Skeletal muscle tissue (tissue), 4 donors: ENCODE measurements around the gene IPO9. TPM values are rescaled to one million over a fixed set of nuclear protein-coding genes. Genes with fewer than 3 reads are reported as not detected.
"Not testable (repeated sequence)": the region's sequence is repeated elsewhere in the genome, so short reads cannot be mapped to it uniquely, and the experiment has no call there.

Source experiments
- H3K27ac ChIP-seq: one replicate; pipeline ENCODE4 v1.7.0; 2013; ENCODE audit warnings: mild to moderate bottlenecking, low read depth, low read length, inconsistent platforms
- H3K27me3 ChIP-seq, 3 donors: one replicate each; pipeline ENCODE4 v1.7.0; 2013; ENCODE audit warnings: low read length in 3 of 3; ENCODE audit not compliant: control insufficient read depth in 3 of 3, insufficient read depth in 3 of 3
- H3K36me3 ChIP-seq, 3 donors: one replicate each; pipeline ENCODE4 v1.7.0; 2013; ENCODE audit warnings: low read length in 3 of 3; ENCODE audit not compliant: control insufficient read depth in 3 of 3, insufficient read depth in 3 of 3
- H3K4me1 ChIP-seq, 3 donors: one replicate each; pipeline ENCODE4 v1.7.0; 2013; ENCODE audit warnings: low read length in 3 of 3, mild to moderate bottlenecking in 3 of 3; ENCODE audit not compliant: control insufficient read depth in 3 of 3, insufficient read depth in 3 of 3
- H3K4me3 ChIP-seq, 3 donors: one replicate each; pipeline ENCODE4 v1.7.0; 2013; ENCODE audit warnings: low read length in 3 of 3
- H3K9ac ChIP-seq, 3 donors: one replicate each; pipeline ENCODE4 v1.7.0; 2013; ENCODE audit warnings: low read length in 3 of 3, mild to moderate bottlenecking in 3 of 3, moderate library complexity in 2 of 3, low read depth in 1 of 3
- H3K9me3 ChIP-seq, 3 donors: one replicate each; pipeline ENCODE4 v1.7.0; 2013; ENCODE audit warnings: low read length in 3 of 3; ENCODE audit not compliant: control insufficient read depth in 3 of 3
- total RNA-seq: library from RNA; depleted of rRNA; stranded (reverse); fragments of >200 nt; gene quantifications from one replicate; pipeline ENCODE4 v1.2.3, GENCODE V29; 2014
- donor health status: Osteomylitis.

The IPO9 gene
- total RNA-seq, 1 donor from 2014 or later = 19.3 TPM

DNA sequence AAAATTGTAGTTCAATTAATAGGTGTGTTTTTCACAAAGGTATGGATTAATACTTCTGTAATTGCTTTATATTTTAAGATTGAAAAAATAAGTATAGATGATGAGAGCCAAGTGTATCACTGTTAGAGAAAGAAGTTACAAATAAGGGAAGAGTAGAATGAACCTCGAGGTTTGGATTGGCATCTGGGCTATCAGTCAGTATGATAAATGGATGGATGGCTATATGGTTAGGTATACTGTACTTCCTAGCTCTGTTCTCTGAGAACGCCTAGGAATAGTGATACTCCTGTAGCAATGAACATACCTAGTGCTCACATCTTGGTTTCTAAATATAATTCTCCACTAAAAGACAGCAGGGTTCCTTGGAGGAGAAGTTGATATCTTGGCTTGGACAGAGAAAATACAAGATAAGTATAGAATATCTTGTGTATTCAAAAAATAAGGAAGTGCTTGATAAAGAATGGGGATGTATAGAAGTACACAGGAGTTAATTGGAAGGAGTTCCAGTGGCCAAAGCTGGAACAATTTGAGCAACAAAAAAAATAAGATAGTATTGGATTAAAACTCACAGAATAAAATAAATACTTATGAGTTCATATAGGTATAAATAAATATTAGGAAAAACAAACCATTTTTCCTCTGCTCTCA lies 12.4 kb downstream of the IPO9 start:
- H3K36me3 ChIP-seq = peaks cover 0 to 5% (median 4%) of the 10 kb centered on the region in 3 donors
- H3K9me3 ChIP-seq = no peaks in the 10 kb centered on the region
- no peak overlapping the region for H3K9ac ChIP-seq
- H3K27me3 ChIP-seq = no peaks in the 10 kb centered on the region
- H3K4me1 ChIP-seq = peaks cover 3 to 14% (median 8%) of the 10 kb centered on the region in 3 donors
- no peak overlapping the region for H3K27ac ChIP-seq
- no peak overlapping the region for H3K4me3 ChIP-seq

- no peak overlapping the region for H3K27ac ChIP-seq
- peaks cover 7 to 20% (median 8%) of the 10 kb centered on the region in 3 donors for H3K4me1 ChIP-seq
- H3K9me3 ChIP-seq = no peaks in the 10 kb centered on the region
- H3K4me3 ChIP-seq = no peak overlapping the region
- H3K9ac ChIP-seq = no peak overlapping the region
- H3K36me3 ChIP-seq = peaks cover 0 to 5% (median 4%) of the 10 kb centered on the region in 3 donors
- no peaks in the 10 kb centered on the region for H3K27me3 ChIP-seq
Observed at GRCh38 chr1:201842472-201843027, 13.6 kb downstream of the IPO9 start.

DNA sequence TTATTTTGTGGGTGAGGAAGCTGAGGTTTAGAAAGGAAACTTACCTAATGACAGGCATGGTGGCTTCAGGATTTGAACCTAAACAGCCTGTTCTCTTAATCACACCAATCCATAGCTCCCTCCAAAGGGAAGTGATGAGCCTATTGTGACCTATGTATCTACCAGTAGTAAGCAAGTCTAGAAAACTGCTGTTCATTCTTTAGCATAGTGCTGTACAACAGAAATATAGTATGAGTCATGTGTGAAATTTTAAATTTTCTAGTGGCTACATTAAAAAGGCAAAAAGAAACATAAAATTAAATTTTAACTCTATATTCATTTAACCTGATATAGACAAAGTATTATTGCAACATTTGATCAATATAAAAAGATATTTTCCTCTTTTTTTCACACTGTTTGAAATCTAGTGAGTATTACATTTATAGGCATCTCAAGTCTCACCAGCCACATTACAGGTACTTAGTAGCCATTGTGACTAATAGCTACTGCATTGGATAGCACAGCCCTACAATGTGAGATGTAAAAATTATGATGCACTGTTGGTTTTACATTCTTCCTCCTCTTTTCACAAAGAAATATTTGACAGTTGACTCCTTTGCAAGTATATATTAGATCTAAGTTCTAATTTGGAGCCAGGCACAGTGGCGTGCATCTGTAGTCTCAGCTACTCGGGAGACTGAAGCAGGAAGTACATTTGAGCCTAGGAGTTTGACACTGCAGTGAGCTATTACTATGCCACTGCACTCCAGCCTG lies 16.6 kb downstream of the IPO9 start:
- no peak overlapping the region for H3K9ac ChIP-seq
- H3K4me3 ChIP-seq = no peak overlapping the region
- no peaks in the 10 kb centered on the region for H3K27me3 ChIP-seq
- H3K27ac ChIP-seq = no peak overlapping the region
- no peaks in the 10 kb centered on the region for H3K9me3 ChIP-seq
- H3K36me3 ChIP-seq = peaks cover 8 to 13% (median 12%) of the 10 kb centered on the region in 3 donors
- H3K4me1 ChIP-seq = peaks cover 10 to 22% (median 13%) of the 10 kb centered on the region in 3 donors

- H3K9ac ChIP-seq = no peak overlapping the region
- no peak overlapping the region for H3K4me3 ChIP-seq
- no peaks in the 10 kb centered on the region for H3K27me3 ChIP-seq
- H3K9me3 ChIP-seq = no peaks in the 10 kb centered on the region
- peaks cover 8 to 26% (median 16%) of the 10 kb centered on the region in 3 donors for H3K36me3 ChIP-seq
- no peak overlapping the region for H3K27ac ChIP-seq
- peaks cover 7 to 18% (median 10%) of the 10 kb centered on the region in 3 donors for H3K4me1 ChIP-seq
Observed at GRCh38 chr1:201847150-201847549, 18.2 kb downstream of the IPO9 start.

- Histone ChIP-seq H3K4me3 (no peak overlapping the region), H3K4me1 (peaks cover 5 to 8% (median 7%) of the 10 kb centered on the region in 3 donors), H3K9ac (no peak overlapping the region), H3K9me3 (no peaks in the 10 kb centered on the region), H3K36me3 (peaks cover 16 to 35% (median 22%) of the 10 kb centered on the region in 3 donors), H3K27me3 (no peaks in the 10 kb centered on the region), H3K27ac (no peak overlapping the region)
Observed at GRCh38 chr1:201848230-201848629, 19.3 kb downstream of the IPO9 start.

DNA sequence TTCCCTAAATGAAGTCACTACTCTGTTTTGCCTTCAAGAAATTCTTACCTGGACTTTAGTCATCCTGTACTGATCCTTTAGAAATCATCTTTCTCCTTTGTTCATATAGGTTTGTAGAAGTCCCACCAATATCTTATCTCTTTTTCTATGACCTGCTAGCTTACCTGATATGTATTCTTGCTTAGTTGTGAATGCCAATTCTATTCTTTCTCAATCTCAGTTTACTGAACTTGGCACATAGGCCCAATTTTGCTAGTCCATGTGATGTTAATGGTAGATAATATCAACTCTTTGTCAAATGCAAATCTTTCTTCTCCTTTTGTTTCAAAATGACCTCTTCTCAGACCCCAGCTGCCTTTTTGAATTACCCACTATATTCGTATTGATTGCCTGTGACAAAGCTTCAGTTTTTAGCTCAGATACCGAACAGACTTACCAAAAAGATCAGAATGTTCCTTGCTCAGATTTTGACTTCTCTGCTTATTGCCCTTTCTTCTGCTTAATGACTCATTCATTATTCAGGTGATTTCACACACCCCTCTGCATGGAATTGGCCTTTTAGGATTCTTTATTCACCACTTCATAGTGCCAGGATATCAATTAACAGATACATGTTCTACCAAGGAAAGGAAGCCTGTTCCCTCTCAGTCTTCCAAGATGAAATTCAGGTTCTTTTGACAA lies 20.6 kb downstream of the IPO9 start:
- Histone ChIP-seq H3K4me1 (peaks cover 5 to 8% (median 7%) of the 10 kb centered on the region in 3 donors), H3K9ac (no peak overlapping the region), H3K9me3 (no peaks in the 10 kb centered on the region), H3K27ac (no peak overlapping the region), H3K4me3 (no peak overlapping the region), H3K27me3 (no peaks in the 10 kb centered on the region), H3K36me3 (peaks cover 17 to 44% (median 33%) of the 10 kb centered on the region in 3 donors)

GRCh38 chr1:201850053-201850397 lies 21.1 kb downstream of the IPO9 start:
- Histone ChIP-seq H3K27me3 (no peaks in the 10 kb centered on the region), H3K4me1 (peaks cover 5 to 8% (median 7%) of the 10 kb centered on the region in 3 donors), H3K36me3 (peaks cover 20 to 49% (median 37%) of the 10 kb centered on the region in 3 donors), H3K9ac (no peak overlapping the region), H3K9me3 (no peaks in the 10 kb centered on the region), H3K27ac (no peak overlapping the region), H3K4me3 (no peak overlapping the region)

GRCh38 chr1:201851949-201852348 lies 23.0 kb downstream of the IPO9 start:
- Histone ChIP-seq H3K27ac (no peak overlapping the region), H3K9ac (no peak overlapping the region), H3K27me3 (no peaks in the 10 kb centered on the region), H3K36me3 (peaks cover 27 to 67% (median 52%) of the 10 kb centered on the region in 3 donors), H3K9me3 (no peaks in the 10 kb centered on the region), H3K4me3 (no peak overlapping the region), H3K4me1 (peaks cover 5% of the 10 kb centered on the region in 3 donors)

DNA sequence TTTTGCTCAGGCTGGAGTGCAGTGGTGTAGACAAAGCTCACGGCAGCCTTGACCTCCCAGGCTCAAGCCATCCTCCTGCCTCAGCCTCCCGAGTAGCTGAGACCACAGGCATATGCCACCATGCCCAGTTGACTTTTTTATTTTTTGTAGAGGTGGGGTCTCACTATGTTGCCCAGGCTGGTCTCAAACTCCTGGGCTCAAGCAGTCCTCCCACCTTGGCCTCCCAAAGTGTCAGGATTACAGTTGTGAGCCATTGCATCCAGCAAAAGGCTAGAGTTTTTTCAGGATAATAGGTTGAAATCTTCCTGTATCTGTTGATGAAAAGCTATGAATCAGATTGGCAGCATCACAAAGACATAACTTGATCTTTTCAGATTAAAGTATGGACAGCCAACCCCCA lies 27.8 kb downstream of the IPO9 start:
- H3K4me3 ChIP-seq, H3K27ac ChIP-seq, H3K27me3 ChIP-seq, H3K9me3 ChIP-seq, H3K9ac ChIP-seq, H3K4me1 ChIP-seq: not testable (repeated sequence)
- peaks cover 30 to 73% (median 71%) of the 10 kb centered on the region in 3 donors for H3K36me3 ChIP-seq
